GM10266 (cell line): ENCODE measurements around the gene PBX3.

Source experiments
- DNase-seq: peaks from one replicate; pipeline ENCODE4 v3.0.0; 2012; ENCODE audit errors: extremely low spot score
- CTCF ChIP-seq: IDR thresholded peaks from 2 replicates; pipeline ENCODE4 v1.5.1; 2012; ENCODE audit warnings: mild to moderate bottlenecking, low read depth; ENCODE audit not compliant: control insufficient read depth, insufficient read depth; ENCODE audit errors: missing control alignments

PBX3 gene

GRCh38 chr9:125994066-125994943 is 247.1 kb downstream of the PBX3 start:
- no peak for TF ChIP-seq CTCF
- no peak for DNase-seq

- no peak for TF ChIP-seq CTCF
- DNase-seq, result no peak
These were observed 247.8 kb downstream of the PBX3 start for GRCh38 chr9:125995006-125995405.

GRCh38 chr9:125995706-125996105 is 248.5 kb downstream of the PBX3 start:
- no peak for DNase-seq
- no peak for TF ChIP-seq CTCF

- DNase-seq, result no peak
- no peak for TF ChIP-seq CTCF
These were observed 249.6 kb downstream of the PBX3 start for GRCh38 chr9:125996791-125997190.

- no peak for DNase-seq
- TF ChIP-seq CTCF, result no peak
These were observed 250.1 kb downstream of the PBX3 start for GRCh38 chr9:125997196-125997823.

- DNase-seq, result no peak
- TF ChIP-seq CTCF, result no peak
These were observed 251.8 kb downstream of the PBX3 start for GRCh38 chr9:125998837-125999503.

GRCh38 chr9:125999504-125999881 is 252.3 kb downstream of the PBX3 start:
- DNase-seq, result no peak
- TF ChIP-seq CTCF, result no peak
